ENCODE measurements around the gene FMO2.
"Not testable (repeated sequence)": the region's sequence is repeated elsewhere in the genome, so short reads cannot be mapped to it uniquely, and the experiment has no call there.

The FMO2 gene

DNA sequence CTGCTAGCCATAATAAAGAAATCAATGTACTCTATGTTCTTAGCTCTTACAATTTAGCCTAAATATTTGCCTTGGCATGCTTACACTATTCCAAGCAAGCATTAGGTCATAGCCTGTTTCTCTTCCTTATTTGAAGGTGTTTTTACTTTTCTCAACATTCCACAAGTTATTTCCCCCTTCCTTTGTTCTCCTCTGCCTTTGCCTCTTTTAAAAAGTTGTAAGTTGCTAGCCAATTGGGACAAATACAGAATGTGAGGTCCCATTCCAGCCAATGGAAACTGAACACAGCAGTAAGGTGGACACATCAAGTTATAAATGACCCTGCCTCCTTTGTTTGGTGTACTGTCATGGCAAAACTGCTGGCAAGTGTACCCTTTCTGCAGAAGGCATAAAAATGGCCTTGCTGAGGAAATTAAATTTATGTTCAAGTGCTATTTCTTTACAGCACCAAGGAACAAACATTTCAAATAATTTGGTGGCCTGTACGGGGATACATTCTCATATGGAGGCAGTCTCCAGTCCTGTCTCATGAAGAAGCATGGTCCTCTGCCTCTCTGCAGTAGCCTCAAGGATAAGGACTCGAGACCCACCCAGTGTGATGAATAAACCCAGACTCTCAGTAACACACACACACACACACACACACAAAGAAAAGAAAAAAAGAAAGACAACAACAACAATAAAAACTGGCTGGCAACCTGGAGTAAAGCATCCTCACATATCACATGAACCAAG lies 34.4 kb downstream of the FMO2 start:
- DNase-seq (ENCODE audit: low read depth in 2 of 2): no peak

- no peak for DNase-seq (ENCODE audit: low read depth in 2 of 2)
Measured at GRCh38 chr1:171220081-171220420, 35.0 kb downstream of the FMO2 start.

GRCh38 chr1:171220581-171221054 lies 35.5 kb downstream of the FMO2 start:
- no peak for DNase-seq (ENCODE audit: low read depth in 2 of 2)

- DNase-seq (ENCODE audit: low read depth in 2 of 2): no peak
Measured at GRCh38 chr1:171221665-171222591, 36.8 kb downstream of the FMO2 start.

DNA sequence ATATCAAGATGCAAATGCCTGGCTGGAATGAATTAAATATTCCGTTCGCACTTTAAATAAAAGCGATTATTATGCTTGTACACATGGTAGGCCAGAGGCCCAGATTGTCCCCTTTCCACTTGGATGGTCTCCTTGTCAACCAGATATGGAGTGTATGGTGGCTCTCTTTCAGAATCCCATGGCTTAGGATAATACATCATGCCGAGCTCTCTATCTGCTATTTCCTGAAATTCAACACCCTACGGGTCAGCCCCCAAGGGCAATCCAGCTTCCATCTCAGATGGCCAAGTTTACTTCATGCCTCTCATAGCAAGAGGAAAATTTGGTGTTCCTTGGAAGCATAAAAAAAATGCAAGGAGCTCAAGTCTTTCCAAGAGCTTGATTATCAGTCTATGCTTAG lies 37.8 kb downstream of the FMO2 start:
- no peak for DNase-seq (ENCODE audit: low read depth in 2 of 2)

- DNase-seq (ENCODE audit: low read depth in 2 of 2): not testable (repeated sequence)
Measured at GRCh38 chr1:171224257-171224656, 39.2 kb downstream of the FMO2 start.

GRCh38 chr1:171226747-171227370 lies 41.8 kb downstream of the FMO2 start:
- no peak for DNase-seq (ENCODE audit: low read depth in 2 of 2)

- DNase-seq (ENCODE audit: low read depth in 2 of 2): no peak
Measured at GRCh38 chr1:171231326-171231725, 46.2 kb downstream of the FMO2 start.

- no peak for DNase-seq (ENCODE audit: low read depth in 2 of 2)
Measured at GRCh38 chr1:171233183-171233582, 48.1 kb downstream of the FMO2 start.

GRCh38 chr1:171236231-171236630 lies 51.1 kb downstream of the FMO2 start:
- DNase-seq (ENCODE audit: low read depth in 2 of 2): not testable (repeated sequence)

GRCh38 chr1:171243878-171244277 lies 58.8 kb downstream of the FMO2 start:
- no peak for DNase-seq (ENCODE audit: low read depth in 2 of 2)

DNA sequence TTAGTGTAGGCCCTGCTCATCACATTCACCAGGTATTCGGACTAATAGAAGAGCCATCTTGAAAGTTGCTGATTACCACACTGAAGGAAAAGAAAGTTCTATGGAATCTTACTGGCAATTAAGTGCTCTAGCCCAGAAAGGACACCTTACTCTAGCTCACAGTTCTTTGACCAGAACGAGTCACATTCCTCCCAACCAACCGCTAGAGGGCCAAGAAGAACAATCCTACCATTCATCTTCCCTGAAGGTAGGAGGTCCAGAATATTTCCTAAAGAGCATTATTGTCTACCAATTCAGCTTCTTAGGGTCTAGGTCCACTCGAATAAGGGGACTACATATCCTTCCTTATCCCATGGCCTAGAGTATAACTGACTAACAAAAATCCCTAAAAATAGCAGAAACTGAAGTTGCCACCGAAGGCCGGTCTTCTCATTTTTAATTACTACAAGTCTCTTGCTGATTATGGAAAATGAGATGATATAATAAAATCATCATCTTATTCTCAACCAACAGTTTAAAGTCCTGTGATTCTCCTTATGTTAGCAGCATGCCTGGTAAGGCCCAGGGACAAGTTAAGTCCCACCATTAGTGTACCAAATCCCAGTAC lies 60.5 kb downstream of the FMO2 start:
- no peak for DNase-seq (ENCODE audit: low read depth in 2 of 2)

DNA sequence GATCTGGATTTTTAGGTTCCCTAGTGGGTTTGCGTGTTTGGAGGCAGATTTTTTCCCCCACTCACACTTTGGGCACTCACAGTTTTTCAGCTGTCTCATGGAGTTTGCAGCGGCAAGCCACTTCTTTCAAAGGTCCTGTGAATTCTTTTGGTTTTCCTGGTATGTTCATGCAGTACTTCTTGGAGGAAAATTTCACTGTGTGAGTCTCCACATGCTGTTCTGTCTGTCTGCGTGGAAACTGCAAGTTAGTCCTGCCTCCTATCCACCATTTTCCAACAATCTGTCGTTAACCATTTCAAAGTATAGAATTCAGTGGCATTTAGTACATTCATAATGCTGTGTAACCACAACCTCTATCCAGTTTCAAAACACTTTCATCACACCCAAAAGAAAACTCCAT lies 62.4 kb downstream of the FMO2 start:
- DNase-seq (ENCODE audit: low read depth in 2 of 2): no peak

DNA sequence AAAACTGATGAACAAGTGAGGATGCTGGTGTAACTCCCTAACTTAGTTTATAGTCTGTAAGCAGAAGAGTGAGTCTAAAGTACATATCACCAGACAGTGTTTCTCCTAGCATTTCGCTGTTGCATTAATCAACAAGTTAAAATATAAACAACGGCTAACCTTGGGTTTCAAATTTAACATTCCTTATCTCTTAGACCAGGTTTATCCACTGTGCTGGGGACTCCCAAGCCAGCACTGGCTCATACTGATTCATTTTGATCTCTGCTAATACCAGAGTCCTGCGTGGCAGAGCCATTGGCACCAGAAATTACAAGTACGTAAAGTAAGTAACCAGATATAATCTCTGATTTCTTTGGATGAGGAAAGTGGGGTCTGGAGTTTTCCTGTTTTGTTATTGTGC lies 63.2 kb downstream of the FMO2 start, which contains the start of gene FMO1:
FMO1 (plus strand) TSS at position 193 of the 400 bp plus-strand sequence. CDS start 9,594 bp downstream, outside the sequence.
- DNase-seq (ENCODE audit: low read depth in 2 of 2): no peak

DNA sequence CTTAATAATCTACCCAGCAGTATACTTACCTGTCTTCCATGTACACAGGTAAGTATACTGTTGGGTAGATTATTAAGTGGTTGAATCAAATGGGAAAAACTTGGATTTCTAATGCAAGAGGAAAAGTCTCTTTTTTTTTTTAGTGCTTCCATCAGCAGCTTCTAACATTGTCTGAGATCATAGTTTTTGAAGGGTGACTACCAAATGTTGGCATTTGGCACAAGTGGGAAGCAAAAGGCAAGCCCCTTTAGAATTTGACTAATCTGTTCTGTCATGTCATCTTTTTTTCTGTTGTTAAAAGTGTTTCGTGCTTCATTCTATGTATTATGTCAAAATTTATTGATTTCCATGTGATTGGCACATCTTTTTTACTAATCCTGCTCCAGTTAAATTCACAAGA lies 63.7 kb downstream of the FMO2 start:
- no peak for DNase-seq (ENCODE audit: low read depth in 2 of 2)

DNA sequence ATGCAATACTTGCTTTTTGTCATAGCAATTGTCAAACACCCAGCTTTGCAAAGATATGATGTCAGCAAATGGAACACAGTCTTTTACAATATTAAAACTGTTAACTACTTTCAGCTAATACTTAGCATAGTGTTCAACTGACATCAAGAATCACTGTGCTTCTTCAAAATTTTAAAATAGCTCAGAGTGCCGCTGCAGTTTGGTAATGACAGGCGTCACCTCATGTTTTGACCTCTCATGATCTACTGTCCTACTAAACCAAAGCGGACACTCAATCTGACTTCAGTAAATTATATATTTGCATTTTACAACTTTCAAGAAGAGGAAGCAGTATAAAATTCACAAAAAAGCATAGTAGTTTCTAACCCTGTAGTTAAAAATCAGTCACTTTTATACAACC lies 65.2 kb downstream of the FMO2 start:
- DNase-seq (ENCODE audit: low read depth in 2 of 2): no peak

DNA sequence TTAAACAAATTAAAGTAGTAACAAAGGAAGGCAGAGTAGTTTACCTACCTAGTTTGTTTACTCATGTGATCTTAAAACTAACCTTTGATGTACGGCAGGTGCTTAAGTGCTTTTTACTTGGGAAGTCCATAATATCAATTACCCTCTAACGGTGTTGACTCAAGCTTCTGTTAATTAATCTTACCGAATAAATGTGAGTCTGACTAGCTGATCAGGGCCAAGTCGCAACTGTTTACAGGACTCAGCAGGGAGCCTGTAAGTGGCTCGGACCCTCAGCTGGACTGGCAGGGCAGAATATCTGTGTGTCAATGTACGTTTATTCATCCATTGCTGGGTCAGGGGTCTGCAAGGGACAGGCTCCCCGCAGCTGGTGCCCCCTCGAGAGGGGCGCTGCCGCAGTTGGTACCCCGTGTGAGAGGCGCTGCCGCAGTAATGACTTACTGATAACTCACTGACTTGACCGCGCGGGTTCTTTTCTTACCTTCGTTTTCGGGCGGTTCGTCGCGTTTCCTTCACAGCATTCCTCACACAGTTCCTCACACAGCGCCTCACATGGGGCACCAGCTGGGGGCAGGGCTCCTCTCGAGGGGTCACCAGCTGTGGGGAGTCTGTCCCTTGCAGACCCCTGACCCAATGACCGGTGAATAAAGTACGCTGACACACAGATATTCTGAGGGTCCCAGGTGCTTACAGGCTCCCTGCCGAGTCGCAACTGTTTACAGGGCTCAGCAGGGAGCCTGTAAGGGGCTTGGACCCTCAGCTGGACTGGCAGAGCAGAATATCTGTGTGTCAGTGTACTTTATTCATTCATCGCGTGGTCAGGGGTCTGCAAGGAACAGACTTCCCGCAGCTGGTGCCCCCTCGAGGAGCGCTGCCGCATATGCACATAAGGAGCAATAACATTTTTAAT lies 66.2 kb downstream of the FMO2 start:
- no peak for DNase-seq (ENCODE audit: low read depth in 2 of 2)

GRCh38 chr1:171251952-171252300 lies 66.8 kb downstream of the FMO2 start:
- no peak for DNase-seq (ENCODE audit: low read depth in 2 of 2)

- no peak for DNase-seq (ENCODE audit: low read depth in 2 of 2)
Measured at GRCh38 chr1:171252482-171252881, 67.4 kb downstream of the FMO2 start.

DNA sequence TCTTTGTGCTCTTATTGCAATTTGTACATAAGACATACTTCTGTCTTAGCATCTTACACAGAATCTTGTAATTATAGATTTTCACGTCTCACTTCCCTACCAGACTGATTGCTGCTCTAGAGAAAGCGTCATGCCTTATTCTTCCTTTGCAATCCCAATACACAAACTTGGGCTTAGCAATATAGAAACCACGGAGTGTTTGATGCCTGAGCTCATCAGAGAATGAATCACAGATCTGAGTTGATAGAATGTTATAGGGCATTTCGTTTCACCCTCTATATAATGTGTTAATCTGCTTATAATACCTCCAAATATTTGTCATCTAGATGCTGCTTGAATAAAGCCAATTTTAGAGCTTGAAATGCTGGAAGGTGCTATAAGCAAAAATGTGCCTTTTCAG lies 69.8 kb downstream of the FMO2 start:
- DNase-seq (ENCODE audit: low read depth in 2 of 2): no peak
